Right atrium auricular region (tissue), 2 donors: ENCODE measurements around the gene RNF217. TPM values are rescaled to one million over a fixed set of nuclear protein-coding genes. Genes with fewer than 3 reads are reported as not detected.

Source experiments
- DNase-seq: peaks from one replicate; pipeline ENCODE4 v3.0.0-alpha.2; 2019; ENCODE audit warnings: low spot score
- H3K27ac ChIP-seq, 2 donors: fragments of 200-600 bp; sonication (generic); 1 replicate in 1 of 2; 2 replicates in 1 of 2; pipeline ENCODE4 v1.5.1; 2016 to 2019
- H3K27me3 ChIP-seq, 2 donors: fragments of 200-600 bp; sonication (generic); one replicate each; pipeline versions ENCODE4 v1.5.1 to v1.6.0; 2017 to 2019
- H3K36me3 ChIP-seq: fragments of 200-600 bp; sonication (generic); one replicate; pipeline ENCODE4 v1.5.1; 2016
- H3K4me1 ChIP-seq, 2 donors: fragments of 200-600 bp; sonication (generic); one replicate each; pipeline versions ENCODE4 v1.5.1 to v1.6.0; 2017 to 2019
- H3K4me3 ChIP-seq, 2 donors: fragments of 200-600 bp; sonication (generic); 1 replicate in 1 of 2; 2 replicates in 1 of 2; pipeline ENCODE4 v1.5.1; 2017 to 2019; ENCODE audit warnings: mild to moderate bottlenecking in 1 of 2, moderate library complexity in 1 of 2
- H3K9me3 ChIP-seq, 2 donors: fragments of 200-600 bp; sonication (generic); one replicate each; pipeline ENCODE4 v1.5.1; 2019
- CTCF ChIP-seq, 2 donors: fragments of 200-600 bp; sonication (generic); IDR thresholded peaks; one replicate each; pipeline ENCODE4 v1.5.1; 2019; ENCODE audit warnings: antibody characterized with exemption in 2 of 2
- total RNA-seq, 2 donors: library from RNA; depleted of rRNA; stranded (reverse); fragments of >200 nt; gene quantifications; one replicate each; pipeline ENCODE4 v1.1.0, GENCODE V29; 2016

The RNF217 gene
- total RNA-seq, 2 donors from 2014 or later, result 12.7 to 14.1 TPM

- H3K27ac ChIP-seq, result no peak overlapping the region
- DNase-seq, result no peak
- TF ChIP-seq CTCF (IDR thresholded peaks at IDR 0.05), result no peak
- no peaks in the 10 kb centered on the region for H3K27me3 ChIP-seq
- peaks cover 0 to 47% of the 10 kb centered on the region in 2 donors for H3K9me3 ChIP-seq
- no peaks in the 10 kb centered on the region for H3K4me1 ChIP-seq
- H3K36me3 ChIP-seq, result no peaks in the 10 kb centered on the region
- H3K4me3 ChIP-seq, result no peak overlapping the region
Observed at GRCh38 chr6:125111219-125111983, 149.2 kb downstream of the RNF217 start.

- no peak for DNase-seq
- no peaks in the 10 kb centered on the region for H3K36me3 ChIP-seq
- H3K27me3 ChIP-seq, result no peaks in the 10 kb centered on the region
- no peaks in the 10 kb centered on the region for H3K4me1 ChIP-seq
- no peak for TF ChIP-seq CTCF (IDR thresholded peaks at IDR 0.05)
- no peak overlapping the region for H3K4me3 ChIP-seq
- no peak overlapping the region for H3K27ac ChIP-seq
- peaks cover 0 to 47% of the 10 kb centered on the region in 2 donors for H3K9me3 ChIP-seq
Observed at GRCh38 chr6:125112934-125113333, 150.7 kb downstream of the RNF217 start.

GRCh38 chr6:125114248-125114858 is 152.1 kb downstream of the RNF217 start:
- H3K4me3 ChIP-seq, result no peak overlapping the region
- no peaks in the 10 kb centered on the region for H3K27me3 ChIP-seq
- TF ChIP-seq CTCF (IDR thresholded peaks at IDR 0.05), result peak; percentile 77 to 91
- no peaks in the 10 kb centered on the region for H3K4me1 ChIP-seq
- H3K9me3 ChIP-seq, result peaks cover 0 to 34% of the 10 kb centered on the region in 2 donors
- no peak overlapping the region for H3K27ac ChIP-seq
- DNase-seq, result no peak
- H3K36me3 ChIP-seq, result no peaks in the 10 kb centered on the region

GRCh38 chr6:125116170-125116569 is 153.9 kb downstream of the RNF217 start:
- TF ChIP-seq CTCF (IDR thresholded peaks at IDR 0.05), result no peak
- H3K27me3 ChIP-seq, result no peaks in the 10 kb centered on the region
- no peaks in the 10 kb centered on the region for H3K36me3 ChIP-seq
- H3K4me1 ChIP-seq, result no peaks in the 10 kb centered on the region
- peaks cover 0 to 16% of the 10 kb centered on the region in 2 donors for H3K9me3 ChIP-seq
- DNase-seq, result no peak
- no peak overlapping the region for H3K4me3 ChIP-seq
- no peak overlapping the region for H3K27ac ChIP-seq

- no peak for TF ChIP-seq CTCF (IDR thresholded peaks at IDR 0.05)
- DNase-seq, result no peak
- Histone ChIP-seq H3K4me3 (no peak overlapping the region), H3K9me3 (peaks cover 0 to 10% of the 10 kb centered on the region in 2 donors), H3K27ac (no peak overlapping the region), H3K4me1 (no peaks in the 10 kb centered on the region), H3K27me3 (no peaks in the 10 kb centered on the region), H3K36me3 (no peaks in the 10 kb centered on the region)
Observed at GRCh38 chr6:125116710-125117109, 154.5 kb downstream of the RNF217 start.
